ENCODE results near the gene PALM3. TPM values are rescaled to one million over a fixed set of nuclear protein-coding genes. Genes with fewer than 3 reads are reported as not detected.
"Not testable (repeated sequence)": the region's sequence is repeated elsewhere in the genome, so short reads cannot be mapped to it uniquely, and the experiment has no call there.

The PALM3 gene
- total RNA-seq, 1 experiment from 2014 or later = 0.64 TPM

DNA sequence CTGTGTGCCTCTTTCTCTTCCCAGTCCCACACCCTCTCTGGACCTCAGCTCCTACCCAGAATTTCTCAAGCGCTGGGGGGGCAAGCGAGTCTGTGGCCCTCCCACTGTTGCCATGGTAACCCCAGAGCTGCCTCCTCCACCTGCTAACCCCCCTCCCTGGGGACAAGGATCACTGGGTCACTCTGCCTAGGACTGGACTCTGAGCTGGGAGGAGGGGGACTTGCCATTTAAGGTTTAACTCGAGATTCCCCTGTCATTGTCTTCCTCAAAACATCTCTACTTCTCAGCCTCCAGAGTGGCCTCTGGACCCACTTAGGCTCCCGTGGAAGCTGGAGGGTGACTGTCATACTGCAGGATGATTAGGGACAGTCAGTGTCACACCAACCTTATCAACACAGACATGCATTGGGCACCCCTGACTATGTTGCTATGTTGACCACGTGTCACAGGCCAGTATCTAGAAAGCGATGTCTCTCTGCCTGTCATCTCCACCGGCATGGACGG lies 2.2 kb downstream of the PALM3 start:
- no peak for DNase-seq (ENCODE audit: low read depth)

- DNase-seq (ENCODE audit: low read depth) = no peak
These were observed 2.8 kb downstream of the PALM3 start for GRCh38 chr19:14059093-14059480.

GRCh38 chr19:14058182-14059092 lies 3.4 kb downstream of the PALM3 start:
- no peak for DNase-seq (ENCODE audit: low read depth)

DNA sequence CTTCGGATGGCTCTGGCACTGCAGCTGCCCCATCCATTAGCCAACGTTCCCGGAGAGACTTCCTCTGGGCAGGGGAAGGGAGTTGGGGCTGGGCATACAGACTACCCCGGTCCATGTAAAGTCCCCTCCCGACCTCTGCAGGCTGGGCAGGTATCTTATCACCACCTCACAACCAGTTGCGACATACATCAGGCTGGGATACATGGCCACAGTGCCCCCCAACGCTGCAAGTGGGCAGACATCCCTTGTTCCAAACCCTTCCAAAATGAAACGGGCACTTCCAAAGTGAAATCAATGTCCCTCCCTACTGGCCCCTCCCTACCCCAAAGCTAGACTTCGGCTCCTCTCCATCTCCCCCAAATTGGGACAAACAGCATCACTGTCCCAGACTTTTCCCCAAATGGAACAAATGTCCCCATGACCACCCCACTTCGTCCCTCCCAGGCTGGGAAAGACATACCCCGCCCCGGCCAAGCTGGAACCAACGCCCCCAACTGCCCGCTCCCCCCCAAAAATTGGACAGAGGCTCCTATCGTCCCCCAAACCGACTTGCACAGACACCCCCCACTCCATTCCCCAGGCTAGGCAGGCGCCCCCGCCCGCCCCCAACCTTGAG lies 5.0 kb downstream of the PALM3 start:
- DNase-seq (ENCODE audit: low read depth) = no peak

- no peak for DNase-seq (ENCODE audit: low read depth)
These were observed 5.7 kb downstream of the PALM3 start for GRCh38 chr19:14056069-14056666.

DNA sequence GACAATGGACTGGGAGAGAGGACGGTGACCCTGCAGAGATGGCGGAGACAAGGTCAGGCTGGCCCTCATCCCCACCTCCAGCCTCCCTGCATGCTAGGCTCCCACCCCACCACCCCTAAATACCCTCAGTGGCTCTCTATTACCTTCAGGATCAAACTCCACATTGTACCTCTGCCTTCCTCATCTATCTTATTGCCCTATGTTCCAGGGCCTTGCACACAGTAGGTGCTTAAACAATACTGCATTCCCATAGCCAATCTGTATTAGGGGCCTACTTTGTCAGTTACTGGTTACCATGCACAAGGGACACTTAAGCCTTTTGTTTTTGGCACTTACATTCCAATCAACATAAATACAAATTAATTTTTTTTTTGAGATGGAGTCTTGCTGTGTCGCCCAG lies 6.5 kb downstream of the PALM3 start:
- DNase-seq (ENCODE audit: low read depth) = no peak

DNA sequence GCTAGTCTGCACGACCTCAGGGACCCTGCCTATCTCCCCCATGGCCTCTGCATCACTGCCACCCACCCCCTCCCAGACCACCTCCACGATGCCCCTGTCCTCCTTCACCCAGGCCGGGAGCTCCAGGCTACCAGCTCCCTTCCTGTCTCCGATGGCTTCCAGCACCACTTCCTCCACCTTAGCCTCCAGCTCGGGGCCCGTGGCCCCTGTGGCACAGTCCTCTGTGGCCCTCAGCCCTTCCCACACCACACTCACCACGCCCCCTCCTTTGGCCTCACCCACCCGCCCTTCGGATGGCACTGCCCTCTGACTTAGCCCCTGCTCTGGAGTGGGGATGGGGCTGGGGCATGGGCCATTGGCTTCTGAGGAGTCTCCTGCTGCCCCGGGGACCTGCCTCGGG lies 7.2 kb downstream of the PALM3 start:
- no peak for DNase-seq (ENCODE audit: low read depth)

- no peak for DNase-seq (ENCODE audit: low read depth)
These were observed 7.8 kb downstream of the PALM3 start for GRCh38 chr19:14054099-14054498.

DNA sequence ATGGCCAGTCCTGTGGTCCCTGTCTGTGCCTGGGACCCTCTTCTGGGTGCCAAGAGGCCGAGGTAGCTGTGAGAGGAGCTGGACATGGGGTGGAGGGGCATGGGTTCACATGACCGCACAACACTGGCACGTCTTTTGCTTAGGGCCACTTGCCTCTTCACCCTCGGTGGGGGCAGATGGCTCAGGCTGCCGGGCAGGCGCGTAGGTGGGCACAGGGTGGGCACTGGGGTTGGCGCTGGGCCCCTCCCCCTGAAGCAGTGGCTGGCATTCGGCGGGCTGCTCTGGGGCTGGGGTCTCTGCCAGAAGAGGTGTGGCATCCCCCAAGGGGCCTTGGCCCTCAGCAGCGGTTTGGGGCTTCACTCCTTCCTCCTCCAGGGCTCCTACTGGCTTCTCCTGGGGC lies 8.4 kb downstream of the PALM3 start:
- DNase-seq (ENCODE audit: low read depth) = no peak

DNA sequence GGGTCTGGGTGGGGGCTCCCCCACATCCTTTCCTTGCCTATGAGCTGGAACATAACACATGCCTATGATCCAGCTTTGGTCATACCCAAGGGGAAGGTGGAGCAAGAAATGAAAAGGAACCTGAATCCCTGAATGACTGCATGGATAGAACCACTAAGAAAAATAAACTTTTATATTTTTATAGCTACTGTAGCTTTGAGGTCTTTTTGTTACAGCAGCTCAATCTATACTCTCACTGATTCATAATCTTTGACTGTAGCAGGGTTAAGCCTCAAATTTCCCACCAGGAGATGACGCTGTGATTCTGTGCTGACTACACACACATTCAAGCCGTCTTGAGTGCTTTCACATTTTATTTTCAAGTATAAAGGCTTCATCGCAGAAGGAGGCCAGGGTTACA lies 8.8 kb downstream of the PALM3 start:
- DNase-seq (ENCODE audit: low read depth) = no peak

DNA sequence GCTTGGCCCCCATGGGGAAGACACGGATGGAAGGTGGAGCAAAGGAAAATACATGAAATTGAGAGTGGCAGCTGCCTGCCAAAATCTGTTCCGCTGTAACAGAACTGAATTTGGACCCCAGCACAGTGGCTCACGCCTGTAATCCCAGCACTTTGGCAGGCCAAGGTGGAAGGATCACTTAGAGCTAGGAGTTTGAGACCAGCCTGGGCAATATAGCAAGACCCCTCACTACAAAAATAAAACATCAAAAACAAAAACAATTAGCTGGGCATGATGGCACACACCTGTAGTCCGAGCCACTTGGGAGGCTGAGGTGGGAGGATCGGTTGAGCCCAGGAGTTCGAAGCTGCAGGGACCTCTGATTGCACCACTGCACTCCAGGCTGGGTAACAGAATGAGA lies 9.4 kb downstream of the PALM3 start:
- DNase-seq (ENCODE audit: low read depth) = no peak

- no peak for DNase-seq (ENCODE audit: low read depth)
These were observed 9.9 kb downstream of the PALM3 start for GRCh38 chr19:14051980-14052379.

- not testable (repeated sequence) for DNase-seq (ENCODE audit: low read depth)
These were observed 10.9 kb downstream of the PALM3 start for GRCh38 chr19:14050961-14051360.

GRCh38 chr19:14050512-14050911 lies 11.4 kb downstream of the PALM3 start:
- no peak for DNase-seq (ENCODE audit: low read depth)

DNA sequence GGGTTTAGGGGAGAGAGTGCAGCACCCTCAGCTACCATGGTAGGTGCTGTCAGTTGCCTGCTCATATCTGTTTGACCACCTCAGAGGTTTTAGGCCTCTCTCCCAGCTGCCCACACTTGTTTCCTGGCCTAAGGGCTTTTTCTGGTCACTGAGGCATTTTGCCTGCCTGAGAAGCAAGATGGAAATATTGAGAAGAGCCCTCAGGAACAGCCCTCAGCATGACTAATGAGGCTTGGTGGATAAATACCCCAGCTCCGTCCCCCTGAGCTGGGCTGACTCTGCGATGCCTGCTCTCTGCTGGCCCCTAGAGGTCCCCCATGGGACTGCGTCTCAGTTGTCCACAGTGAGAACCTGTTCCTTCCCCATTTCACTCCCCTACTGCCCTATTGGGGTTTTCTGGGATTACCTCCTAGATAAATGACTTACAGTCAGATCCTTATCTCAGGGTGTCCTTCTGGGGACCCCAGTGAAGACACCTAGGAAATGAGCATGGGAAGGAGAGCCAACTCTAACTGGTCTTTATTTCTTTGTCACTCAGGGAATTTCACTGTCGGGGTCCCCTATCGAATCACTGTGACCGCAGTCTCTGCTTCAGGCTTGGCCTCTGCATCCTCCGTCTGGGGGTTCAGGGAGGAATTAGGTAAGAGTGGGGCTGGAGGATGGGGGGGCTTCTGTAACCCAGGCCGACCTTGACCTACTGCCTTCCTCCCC lies 13.3 kb downstream of the PALM3 start:
- peak; percentile 86 for DNase-seq (ENCODE audit: low read depth)

DNA sequence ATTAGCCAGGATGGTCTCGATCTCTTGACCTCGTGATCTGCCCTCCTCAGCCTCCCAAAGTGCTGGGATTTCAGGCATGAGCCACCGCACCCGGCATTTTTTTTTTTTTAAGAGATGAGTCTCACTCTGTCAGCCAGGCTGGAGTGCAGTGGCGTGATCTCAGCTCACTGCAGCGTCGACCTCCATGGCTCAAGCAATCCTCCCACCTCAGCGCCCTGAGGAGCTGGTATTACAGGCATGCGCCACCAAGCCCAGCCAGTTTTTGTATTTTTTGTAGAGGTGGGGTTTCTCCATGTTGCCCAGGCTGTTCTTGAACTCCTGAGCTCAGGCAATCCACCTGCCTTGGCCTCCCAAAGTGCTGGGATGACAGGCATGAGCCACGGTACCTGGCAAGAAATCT lies 14.0 kb downstream of the PALM3 start:
- DNase-seq (ENCODE audit: low read depth) = not testable (repeated sequence)

DNA sequence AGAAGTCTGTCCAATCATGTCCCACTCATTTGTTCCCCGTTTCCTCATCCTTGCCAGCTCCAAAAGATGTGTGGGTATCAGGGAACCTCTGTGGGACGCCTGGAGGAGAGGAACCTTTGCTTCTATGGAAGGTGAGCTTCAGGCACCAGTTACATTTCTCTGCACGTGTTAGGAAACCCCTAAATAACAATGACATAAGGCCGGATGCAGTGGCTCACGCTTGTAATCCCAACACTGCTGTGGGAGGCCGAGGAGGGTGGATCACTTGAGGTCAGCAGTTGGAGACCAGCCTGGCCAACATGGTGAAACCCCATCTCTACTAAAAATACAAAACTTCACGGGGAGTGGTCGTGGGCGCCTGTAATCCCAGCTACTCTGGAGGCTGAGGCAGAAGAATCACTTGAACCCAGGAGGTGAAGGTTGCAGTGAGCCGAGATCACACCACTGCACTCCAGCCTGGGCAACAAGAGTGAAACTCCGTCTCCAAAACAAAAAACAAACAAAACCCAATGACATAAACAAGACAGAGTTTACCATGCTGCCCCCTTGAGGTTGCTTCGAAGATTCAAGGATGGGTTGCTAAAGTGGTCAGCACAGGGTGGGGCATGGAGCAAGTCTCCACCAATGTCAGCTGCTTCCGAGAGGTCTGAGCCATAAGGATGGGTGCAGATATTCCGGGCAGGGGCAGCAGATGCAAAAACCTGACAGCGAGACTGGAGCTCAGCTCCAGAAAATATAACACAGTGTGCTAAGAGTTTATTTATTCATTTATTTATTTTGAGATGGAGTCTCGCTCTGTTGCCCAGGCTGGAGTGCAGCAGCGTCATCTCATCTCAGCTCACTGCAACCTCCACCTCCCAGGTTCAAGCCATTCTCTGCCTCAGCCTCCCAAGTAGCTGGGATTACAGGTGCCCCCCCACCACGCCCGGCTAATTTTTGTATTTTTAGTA lies 18.9 kb downstream of the PALM3 start:
- DNase-seq (ENCODE audit: low read depth) = peak; percentile 81

DNA sequence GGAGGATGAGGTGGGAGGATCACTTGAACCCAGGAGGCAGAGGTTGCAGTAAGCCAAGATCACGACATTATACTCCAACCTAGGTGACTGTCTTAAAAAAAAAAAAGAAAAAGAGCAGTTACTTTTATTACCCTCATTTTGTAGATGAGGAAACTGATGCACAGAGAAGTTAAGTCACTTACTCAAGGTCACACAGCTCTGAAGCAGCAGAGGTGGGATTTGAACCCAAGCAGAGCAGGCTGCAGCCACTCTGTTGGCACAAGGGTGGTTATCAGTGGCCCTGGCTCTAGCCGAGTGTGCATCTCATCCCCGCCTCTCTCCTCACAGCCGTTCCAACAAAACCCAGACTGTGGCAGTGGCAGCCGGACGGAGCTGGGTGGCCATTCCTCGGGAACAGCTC lies 22.7 kb downstream of the PALM3 start:
- no peak for DNase-seq (ENCODE audit: low read depth)

DNA sequence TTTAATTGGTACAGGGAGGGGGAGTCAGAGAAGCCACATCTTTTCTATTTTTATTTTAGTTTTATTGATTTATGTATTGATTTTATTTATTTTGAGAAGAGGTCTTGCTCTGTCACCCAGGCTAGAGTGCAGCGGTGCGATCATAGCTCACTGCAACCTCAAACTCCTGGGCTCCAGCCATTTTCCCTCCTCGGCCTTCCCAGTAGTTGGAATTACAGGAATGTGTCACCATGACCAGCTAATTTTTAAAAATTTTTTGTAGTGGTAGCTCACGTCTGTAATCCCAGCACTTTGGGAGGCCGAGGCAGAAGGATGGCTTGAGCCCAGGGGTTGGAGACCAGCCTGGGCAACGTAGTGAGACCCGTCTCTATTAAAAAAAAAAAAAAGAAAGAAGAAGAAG lies 26.2 kb downstream of the PALM3 start:
- peak; percentile 56 for DNase-seq (ENCODE audit: low read depth)

- DNase-seq (ENCODE audit: low read depth) = peak; percentile 33
These were observed 26.7 kb downstream of the PALM3 start for GRCh38 chr19:14035159-14035558.

- DNase-seq (ENCODE audit: low read depth) = no peak
These were observed 27.9 kb downstream of the PALM3 start for GRCh38 chr19:14033946-14034345.

Data from M059J (cell line).